MM.1S (cell line): ENCODE results near the gene ALAS1.

Experiments used
- DNase-seq: peaks from one replicate; pipeline ENCODE4 v3.0.0-alpha.2; 2015
- H2AFZ ChIP-seq: fragments of 300-600 bp; sonication (generic); 2 replicates; pipeline ENCODE4 v1.6.0; 2016; ENCODE audit warnings: antibody characterized with exemption, low read length
- H3F3A ChIP-seq: fragments of 300-600 bp; sonication (generic); 2 replicates; pipeline ENCODE4 v1.6.1; 2016; ENCODE audit warnings: mild to moderate bottlenecking, antibody characterized with exemption, low read length, moderate library complexity, mixed read lengths; ENCODE audit not compliant: insufficient read depth
- H3K27ac ChIP-seq: fragments of 300-600 bp; sonication (generic); 2 replicates; pipeline ENCODE4 v1.5.1; 2016; ENCODE audit warnings: mild to moderate bottlenecking, low read length
- H3K27me3 ChIP-seq: fragments of 300-600 bp; sonication (generic); replicated peaks from 2 replicates; pipeline ENCODE4 v1.6.0; 2016; ENCODE audit warnings: low read length; ENCODE audit not compliant: insufficient read depth
- H3K36me3 ChIP-seq: fragments of 300-600 bp; sonication (generic); replicated peaks from 2 replicates; pipeline ENCODE4 v1.6.1; 2016; ENCODE audit warnings: mild to moderate bottlenecking, low read length, mixed read lengths; ENCODE audit not compliant: insufficient read depth
- H3K4me1 ChIP-seq: fragments of 300-600 bp; sonication (generic); 2 replicates; pipeline ENCODE4 v1.6.1; 2016; ENCODE audit warnings: low read length, mixed read lengths
- H3K4me2 ChIP-seq: fragments of 300-600 bp; sonication (generic); 2 replicates; pipeline ENCODE4 v1.6.0; 2016; ENCODE audit warnings: low read depth, low read length
- H3K4me3 ChIP-seq: fragments of 300-600 bp; sonication (generic); 2 replicates; pipeline ENCODE4 v1.5.1; 2016; ENCODE audit warnings: low read length, mixed read lengths
- H3K79me2 ChIP-seq: fragments of 300-600 bp; sonication (generic); 2 replicates; pipeline ENCODE4 v1.6.1; 2016; ENCODE audit warnings: mixed run types, low read length, mixed read lengths
- H3K9ac ChIP-seq: fragments of 300-600 bp; sonication (generic); 2 replicates; pipeline ENCODE4 v1.6.1; 2016; ENCODE audit warnings: low read length, mixed read lengths
- H3K9me2 ChIP-seq: fragments of 300-600 bp; sonication (generic); replicated peaks from 2 replicates; pipeline ENCODE4 v1.6.1; 2016; ENCODE audit warnings: mild to moderate bottlenecking, low read length, mixed read lengths; ENCODE audit not compliant: insufficient read depth
- H3K9me3 ChIP-seq: fragments of 300-600 bp; sonication (generic); replicated peaks from 2 replicates; pipeline ENCODE4 v1.6.1; 2016; ENCODE audit warnings: mild to moderate bottlenecking, low read length, mixed read lengths; ENCODE audit not compliant: insufficient read depth
- H4K20me1 ChIP-seq: fragments of 300-600 bp; sonication (generic); 2 replicates; pipeline ENCODE4 v1.6.1; 2016; ENCODE audit warnings: mild to moderate bottlenecking, low read length, moderate library complexity, mixed read lengths; ENCODE audit not compliant: insufficient read depth
- EZH2 ChIP-seq: fragments of 300-600 bp; sonication (generic); optimal IDR thresholded peaks from 2 replicates; pipeline ENCODE3; 2017; ENCODE audit warnings: low read depth, mild to moderate bottlenecking, antibody characterized with exemption, low read length, mixed read lengths
- EZH2phosphoT487 ChIP-seq: fragments of 300-600 bp; sonication (generic); IDR thresholded peaks from 2 replicates; pipeline ENCODE4 v1.6.1; 2018; ENCODE audit warnings: antibody characterized with exemption, low read length
- TF ChIP-seq, protein P1 (sequence below): fragments of 300-600 bp; sonication (generic); IDR thresholded peaks from 2 replicates; pipeline ENCODE4 v1.5.1; 2016; ENCODE audit warnings: antibody characterized with exemption, low read length, mixed read lengths

The ALAS1 gene

DNA sequence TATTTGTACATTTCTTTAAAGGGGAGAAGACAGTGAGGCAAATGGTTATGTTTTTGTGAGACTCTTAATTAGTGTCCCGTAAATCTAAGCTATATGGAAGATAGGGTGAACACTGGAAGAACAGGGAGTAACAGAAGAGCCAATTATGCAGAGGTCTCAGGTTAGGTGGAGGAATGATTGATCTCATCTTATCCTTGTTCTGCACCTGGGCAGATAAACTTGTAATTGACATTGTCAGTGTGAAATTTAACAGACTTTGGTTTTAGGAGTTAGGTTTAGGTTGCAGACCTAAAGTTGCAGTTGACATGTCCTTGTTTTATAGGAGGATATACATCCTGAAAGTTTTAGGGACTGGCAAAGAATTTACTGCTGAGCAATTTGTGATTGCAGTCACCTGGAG is 44.1 kb downstream of the ALAS1 start:
- Histone ChIP-seq H3K4me3 (no peak overlapping the region), H3K9ac (no peak overlapping the region), H2AFZ (no peak overlapping the region), H3K36me3 (no peaks in the 10 kb centered on the region), H3K27ac (no peak overlapping the region), H3K27me3 (no peaks in the 10 kb centered on the region), H3K79me2 (peaks cover 29% of the 10 kb centered on the region), H4K20me1 (no peaks in the 10 kb centered on the region), H3F3A (peaks cover 20% of the 10 kb centered on the region), H3K9me2 (no peaks in the 10 kb centered on the region), H3K9me3 (no peaks in the 10 kb centered on the region), H3K4me1 (peaks cover 33% of the 10 kb centered on the region), H3K4me2 (no peak overlapping the region)
- TF ChIP-seq EZH2: no peak
- TF ChIP-seq EZH2phosphoT487: no peak
- TF ChIP-seq, protein P1, sequence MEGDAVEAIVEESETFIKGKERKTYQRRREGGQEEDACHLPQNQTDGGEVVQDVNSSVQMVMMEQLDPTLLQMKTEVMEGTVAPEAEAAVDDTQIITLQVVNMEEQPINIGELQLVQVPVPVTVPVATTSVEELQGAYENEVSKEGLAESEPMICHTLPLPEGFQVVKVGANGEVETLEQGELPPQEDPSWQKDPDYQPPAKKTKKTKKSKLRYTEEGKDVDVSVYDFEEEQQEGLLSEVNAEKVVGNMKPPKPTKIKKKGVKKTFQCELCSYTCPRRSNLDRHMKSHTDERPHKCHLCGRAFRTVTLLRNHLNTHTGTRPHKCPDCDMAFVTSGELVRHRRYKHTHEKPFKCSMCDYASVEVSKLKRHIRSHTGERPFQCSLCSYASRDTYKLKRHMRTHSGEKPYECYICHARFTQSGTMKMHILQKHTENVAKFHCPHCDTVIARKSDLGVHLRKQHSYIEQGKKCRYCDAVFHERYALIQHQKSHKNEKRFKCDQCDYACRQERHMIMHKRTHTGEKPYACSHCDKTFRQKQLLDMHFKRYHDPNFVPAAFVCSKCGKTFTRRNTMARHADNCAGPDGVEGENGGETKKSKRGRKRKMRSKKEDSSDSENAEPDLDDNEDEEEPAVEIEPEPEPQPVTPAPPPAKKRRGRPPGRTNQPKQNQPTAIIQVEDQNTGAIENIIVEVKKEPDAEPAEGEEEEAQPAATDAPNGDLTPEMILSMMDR: no peak
- DNase-seq: no peak

DNA sequence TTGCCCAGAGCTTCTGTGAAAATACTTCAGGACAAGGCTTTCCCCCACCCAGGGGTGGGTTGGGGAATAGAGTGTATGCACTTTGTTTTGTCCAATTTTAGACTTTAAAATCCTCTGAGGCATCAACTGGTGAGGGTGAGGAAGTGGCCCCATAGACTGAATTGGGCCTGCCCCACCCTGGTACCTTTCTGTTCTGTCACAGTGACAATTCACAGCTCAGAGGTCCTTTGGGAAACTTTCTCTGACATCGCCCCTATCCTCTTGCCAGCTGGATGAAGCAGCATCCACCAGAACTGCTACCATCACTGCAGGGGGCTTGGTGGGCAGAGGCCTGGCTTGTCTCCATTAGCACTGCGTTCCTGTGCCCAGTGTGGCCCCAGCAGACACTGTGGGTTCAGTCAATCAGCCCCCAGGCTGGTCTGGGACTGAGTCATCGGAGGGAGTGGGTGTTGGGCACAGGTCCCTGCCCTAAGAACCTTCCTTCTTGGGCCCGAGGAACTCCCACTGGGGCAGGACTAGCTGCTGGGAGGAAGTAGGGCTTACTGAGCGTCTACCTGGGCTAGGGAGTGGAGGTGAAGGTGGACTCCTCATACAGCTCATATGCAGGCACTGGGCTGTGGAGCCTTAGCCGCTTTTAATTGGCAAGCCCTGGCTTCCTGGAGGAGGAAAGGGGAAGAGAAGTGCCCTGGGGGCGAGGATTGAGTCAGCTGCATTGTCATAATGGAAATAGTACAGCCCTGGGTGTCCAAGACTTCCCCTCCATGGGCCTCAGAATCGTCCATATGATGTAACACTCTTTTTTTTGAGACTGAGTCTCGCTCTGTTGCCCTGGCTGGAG is 46.0 kb downstream of the ALAS1 start:
- TF ChIP-seq, protein P1: no peak
- TF ChIP-seq EZH2phosphoT487 (no peak), EZH2 (no peak)
- Histone ChIP-seq H3K79me2 (peaks cover 11% of the 10 kb centered on the region), H3K9ac (no peak overlapping the region), H3K4me2 (no peak overlapping the region), H3K4me3 (no peak overlapping the region), H3K4me1 (peaks cover 19% of the 10 kb centered on the region), H3K36me3 (no peaks in the 10 kb centered on the region), H2AFZ (no peak overlapping the region), H3K9me2 (no peaks in the 10 kb centered on the region), H3K27me3 (no peaks in the 10 kb centered on the region), H3K27ac (no peak overlapping the region), H3K9me3 (no peaks in the 10 kb centered on the region), H3F3A (peaks cover 20% of the 10 kb centered on the region), H4K20me1 (no peaks in the 10 kb centered on the region)
- DNase-seq: no peak

DNA sequence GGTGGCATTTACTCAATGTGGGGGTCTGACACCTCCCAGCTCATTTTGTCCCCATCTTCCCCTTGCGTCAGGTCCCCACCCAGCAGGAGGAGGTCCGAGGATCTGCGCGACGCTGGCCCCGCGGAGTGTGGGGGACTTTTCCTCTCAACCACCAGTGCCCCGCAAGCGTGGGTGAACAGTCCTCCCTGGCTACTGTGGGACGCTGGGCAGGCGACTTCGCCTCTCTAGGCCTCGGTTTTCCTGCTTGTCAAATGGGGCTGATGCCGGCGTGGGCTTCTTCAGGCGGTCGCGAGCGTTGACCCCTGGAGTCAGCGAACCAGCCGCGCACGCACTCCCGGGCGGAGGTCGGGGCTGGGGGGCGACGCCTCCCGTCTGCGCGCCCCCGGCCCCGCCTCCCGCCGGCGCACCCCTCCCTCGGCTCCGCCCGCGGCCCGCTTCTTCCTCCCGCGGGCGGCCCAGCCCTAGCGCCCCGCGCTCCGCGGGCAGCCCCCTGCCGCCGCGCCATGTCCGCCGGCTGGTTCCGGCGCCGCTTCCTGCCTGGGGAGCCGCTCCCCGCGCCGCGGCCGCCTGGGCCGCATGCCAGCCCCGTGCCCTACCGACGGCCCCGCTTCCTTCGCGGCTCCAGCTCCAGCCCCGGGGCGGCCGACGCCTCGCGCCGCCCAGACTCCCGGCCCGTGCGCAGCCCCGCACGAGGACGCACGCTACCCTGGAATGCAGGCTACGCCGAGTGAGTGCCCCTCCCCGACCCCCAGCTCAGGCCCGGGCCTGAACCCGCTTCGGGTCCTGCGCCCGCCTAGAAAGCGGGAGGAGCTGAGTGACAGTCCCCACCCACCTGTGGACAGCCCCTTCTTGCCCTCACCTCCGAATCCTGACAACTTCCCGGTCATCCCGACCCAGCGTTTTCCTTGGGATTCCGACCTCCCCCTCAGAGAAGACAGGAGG is 47.6 kb downstream of the ALAS1 start, which contains the start of gene PPM1M:
PPM1M (plus strand) TSS at position 438 of the 942 bp plus-strand sequence; CDS start at position 504, 66 bp downstream.
- no peaks in the 10 kb centered on the region for H3K36me3 ChIP-seq
- no peaks in the 10 kb centered on the region for H3K79me2 ChIP-seq
- peak within 1 kb of the TSS; percentile 66 for H3K4me3 ChIP-seq
- no peak for TF ChIP-seq EZH2
- TF ChIP-seq, protein P1: no peak
- TF ChIP-seq EZH2phosphoT487: no peak
- peak within 1 kb of the TSS; percentile 53; the same call in 1 of the 2 replicates for H3K9ac ChIP-seq
- no peak within 1 kb of the TSS for H3K27ac ChIP-seq
- H3K27me3 ChIP-seq: no peaks in the 10 kb centered on the region
- no peaks in the 10 kb centered on the region for H3K9me2 ChIP-seq
- peaks cover 11% of the 10 kb centered on the region for H3K4me1 ChIP-seq
- H3F3A ChIP-seq: peaks cover 17% of the 10 kb centered on the region
- H2AFZ ChIP-seq: peak within 1 kb of the TSS; percentile 81
- no peaks in the 10 kb centered on the region for H4K20me1 ChIP-seq
- DNase-seq: peak; percentile 31
- H3K9me3 ChIP-seq: no peaks in the 10 kb centered on the region
- H3K4me2 ChIP-seq: peak within 1 kb of the TSS; percentile 93
